Ovary (tissue), 9 donors: ENCODE results near the gene FBXO27. TPM values are rescaled to one million over a fixed set of nuclear protein-coding genes. Genes with fewer than 3 reads are reported as not detected.

Source experiments
- DNase-seq, 5 donors: peaks; one replicate each; pipeline ENCODE4 v3.0.0-alpha.2; 2019 to 2020
- H3K27ac ChIP-seq, 2 donors: fragments of 200-600 bp; one replicate each; pipeline versions ENCODE4 v1.5.1 to v1.8.0; 2019 to 2022
- H3K27me3 ChIP-seq: fragments of 200-600 bp; one replicate; pipeline ENCODE4 v1.8.0; 2022
- H3K36me3 ChIP-seq: fragments of 200-600 bp; sonication (generic); one replicate; pipeline ENCODE4 v1.5.1; 2019
- H3K4me1 ChIP-seq: one replicate; pipeline ENCODE4 v1.8.1; 2013; ENCODE audit warnings: mild to moderate bottlenecking, moderate library complexity; ENCODE audit not compliant: insufficient read depth
- H3K4me3 ChIP-seq: fragments of 200-600 bp; sonication (generic); one replicate; pipeline ENCODE4 v1.5.1; 2017
- H3K9me3 ChIP-seq, 2 donors: fragments of 200-600 bp in 1 of 2; sonication (generic) in 1 of 2; one replicate each; pipeline versions ENCODE4 v1.5.1 to v1.8.1; 2013 to 2019; ENCODE audit warnings: mild to moderate bottlenecking in 1 of 2, moderate library complexity in 1 of 2
- CTCF ChIP-seq, 3 donors: fragments of 450-650 bp in 2 of 3; fragments of 200-600 bp in 1 of 3; IDR thresholded peaks; one replicate each; pipeline versions ENCODE4 v1.5.1 to v1.8.0; 2016 to 2022; ENCODE audit warnings: antibody characterized with exemption in 3 of 3, mild to moderate bottlenecking in 1 of 3
- EP300 ChIP-seq: sonication (generic); formaldehyde crosslinking; IDR thresholded peaks from one replicate; pipeline ENCODE4 v1.6.1; 2017; ENCODE audit warnings: antibody characterized with exemption
- POLR2A ChIP-seq: fragments of 450-650 bp; IDR thresholded peaks from one replicate; pipeline ENCODE4 v1.6.1; 2017; ENCODE audit warnings: antibody characterized with exemption, mild to moderate bottlenecking, moderate library complexity
- WGBS, 3 donors: extraction: QIAGEN DNeasy Blood & Tissue Kit in 1 of 3; methylation state at CpG; one replicate each; pipeline versions ENCODE4 v1.1.5 to v1.1.7; 2013 to 2017; 5-methylcytosine and 5-hydroxymethylcytosine counted together
- intact Hi-C, 4 donors: fragments of 100-400 bp; cut with DNase I; formaldehyde crosslinking; loops; one replicate each; pipeline versions ENCODE4 v1.11.0 to v1.15.1; 2022 to 2023
- polyA plus RNA-seq, 2 donors: library from polyadenylated mRNA; stranded (reverse); fragments of 200-250 nt in 1 of 2; fragments of 350-450 nt in 1 of 2; fragmentation: Illumina TruSeq in 1 of 2; extraction: RNeasy Lipid Tissue Mini Kit (QIAGEN cat#74804) in 1 of 2; gene quantifications; one replicate each; pipeline ENCODE4 v1.2.3, GENCODE V29; 2013 to 2014
- total RNA-seq, 7 donors: library from RNA; depleted of rRNA in 2 of 7; stranded (reverse); fragments of >200 nt in 2 of 7; fragmentation: NEBNext Ultra II Directional in 3 of 7; extraction: Animal tissue kit (Norgen Biotek cat#: 25700) in 3 of 7; gene quantifications; one replicate each; pipeline versions ENCODE4 v1.1.0 to v1.2.4, GENCODE V29; 2016 to 2023
- donor health status: DM: no; HTN: no; CAD: no; lungs with moderate emphysema.
- donor health status: DM: no; HTN: no; CAD: no.
- donor health status: Bipolar disorder and iron deficiency.
- donor health status: DM: yes; HTN: yes; CAD: no.
- donor health status: DM: no; HTN: no; CAD: no.
- donor health status: DM: yes; HTN: yes; CAD: no.

FBXO27 gene
- total and polyA plus RNA-seq, 9 donors: 5.7 to 21.4 (median 15.2) TPM

GRCh38 chr19:39046037-39046821, 13.9 kb upstream of the FBXO27 start:
- Histone ChIP-seq H3K36me3 (no peaks in the 10 kb centered on the region), H3K27me3 (no peaks in the 10 kb centered on the region), H3K4me3 (no peak overlapping the region), H3K27ac (no peak overlapping the region), H3K9me3 (no peaks in the 10 kb centered on the region), H3K4me1 (no peaks in the 10 kb centered on the region)
- 60 to 68% (median 65%) methylated on average over 7 of the region's 7 CpGs for WGBS, 3 donors
- TF ChIP-seq EP300: no peak
- TF ChIP-seq CTCF (IDR thresholded peaks at IDR 0.05): no peak
- no peak for TF ChIP-seq POLR2A
- DNase-seq: no peak
- intact Hi-C loops: no loop called here

GRCh38 chr19:39045506-39045905, 13.2 kb upstream of the FBXO27 start:
- Histone ChIP-seq H3K27ac (no peak overlapping the region), H3K4me3 (no peak overlapping the region), H3K9me3 (no peaks in the 10 kb centered on the region), H3K4me1 (no peaks in the 10 kb centered on the region), H3K36me3 (no peaks in the 10 kb centered on the region), H3K27me3 (no peaks in the 10 kb centered on the region)
- intact Hi-C loops: no loop called here
- TF ChIP-seq POLR2A: no peak
- no peak for TF ChIP-seq EP300
- DNase-seq: no peak
- WGBS, 3 donors: 68 to 73% (median 69%) methylated on average over 6 of the region's 6 CpGs

GRCh38 chr19:39038098-39038497, 5.7 kb upstream of the FBXO27 start:
- Histone ChIP-seq H3K27ac (no peak overlapping the region), H3K9me3 (no peaks in the 10 kb centered on the region), H3K36me3 (no peaks in the 10 kb centered on the region), H3K4me3 (no peak overlapping the region), H3K27me3 (no peaks in the 10 kb centered on the region), H3K4me1 (no peaks in the 10 kb centered on the region)
- DNase-seq: no peak
- 7 to 12% (median 12%) methylated on average over 9 of the region's 9 CpGs for WGBS, 3 donors
- no peak for TF ChIP-seq CTCF (IDR thresholded peaks at IDR 0.05)
- TF ChIP-seq POLR2A: no peak
- no peak for TF ChIP-seq EP300
- intact Hi-C loops: loop anchor here in 1 of 4 donors (10.0 kb wide), 1 partner anchor 1857 kb away; no protein-coding TSS in a partner anchor

- intact Hi-C loops: loop anchor here in 1 of 4 donors (10.0 kb wide), 1 partner anchor 1858 kb away; no protein-coding TSS in a partner anchor
- WGBS, 3 donors: 23 to 54% (median 34%) methylated on average over 2 of the region's 2 CpGs
Measured at GRCh38 chr19:39037194-39037593, 4.8 kb upstream of the FBXO27 start.

More at GRCh38 chr19:39037194-39037593, 4.8 kb upstream of the FBXO27 start:
- H3K27ac ChIP-seq: no peak overlapping the region
- H3K4me1 ChIP-seq: no peaks in the 10 kb centered on the region
- H3K36me3 ChIP-seq: no peaks in the 10 kb centered on the region
- DNase-seq: no peak
- no peaks in the 10 kb centered on the region for H3K27me3 ChIP-seq
- no peaks in the 10 kb centered on the region for H3K9me3 ChIP-seq
- no peak overlapping the region for H3K4me3 ChIP-seq
- TF ChIP-seq CTCF (IDR thresholded peaks at IDR 0.05) (no peak), EP300 (no peak), POLR2A (no peak)
